ENCODE data around the gene PADI3. TPM values are rescaled to one million over a fixed set of nuclear protein-coding genes. Genes with fewer than 3 reads are reported as not detected.

PADI3 gene
- total and polyA plus RNA-seq, 2 experiments from 2014 or later, result 0.37 to 0.80 TPM

DNA sequence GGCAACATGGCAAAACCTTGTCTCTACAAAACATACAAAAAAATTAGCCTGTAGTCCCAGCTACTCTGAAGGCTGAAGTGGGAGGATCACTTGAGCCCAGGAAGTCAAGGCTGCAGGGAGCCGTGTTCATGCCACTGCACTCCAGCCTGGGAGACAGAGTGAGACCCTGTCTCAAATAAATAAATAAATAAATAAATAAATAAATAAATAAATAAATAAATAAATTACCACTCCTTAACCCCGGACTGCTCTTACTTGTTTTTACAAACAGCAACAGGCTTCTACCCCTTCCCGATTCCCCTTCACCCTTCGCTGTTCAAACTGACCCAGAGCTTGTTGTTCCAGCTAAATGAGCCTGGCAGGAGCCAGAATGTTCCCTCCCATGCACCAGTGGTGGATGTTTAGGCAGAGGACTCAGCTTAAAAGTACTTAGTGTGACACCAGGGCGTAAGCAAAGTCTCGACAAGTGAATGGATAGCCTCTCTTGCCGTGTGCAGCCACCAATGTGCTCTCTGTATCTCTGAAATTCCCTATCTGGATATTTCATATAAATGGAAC, 21.5 kb upstream of the PADI3 start:
- H3K27me3 ChIP-seq (ENCODE audit: insufficient read depth), result no peaks in the 10 kb centered on the region
- H3K4me2 ChIP-seq, result no peak overlapping the region
- Mint-ChIP-seq H3K4me1 (peaks cover 5% of the 10 kb centered on the region), H3K27me3 (ENCODE audit: insufficient read depth, low read depth, poor library complexity) (peaks cover 13% of the 10 kb centered on the region), H3K27ac (no peak overlapping the region), H3K9me3 (no peaks in the 10 kb centered on the region), H3K36me3 (ENCODE audit: low read depth) (no peaks in the 10 kb centered on the region), H3K4me3 (no peak overlapping the region)
- no peaks in the 10 kb centered on the region for H3K9me2 ChIP-seq (ENCODE audit: insufficient read depth)
- H2AFZ ChIP-seq, result no peak overlapping the region
- ATAC-seq (no peak), DNase-seq (ENCODE audit: low spot score) (no peak)
- H3K79me2 ChIP-seq (replicated peaks; ENCODE audit: insufficient read depth), result no peaks in the 10 kb centered on the region
- no peaks in the 10 kb centered on the region for H4K20me1 ChIP-seq (replicated peaks; ENCODE audit: insufficient read depth)
- H3F3A ChIP-seq (replicated peaks; ENCODE audit: low read depth), result no peaks in the 10 kb centered on the region
- 0 out of 2 replicates have a peak, but pooled peaks cover 6% of the 10 kb centered on the region for H3K4me1 ChIP-seq (ENCODE audit: insufficient read depth)
- H3K4me3 ChIP-seq, result no peak overlapping the region
- no peaks in the 10 kb centered on the region for H3K36me3 ChIP-seq (ENCODE audit: insufficient read depth)
- no peak overlapping the region for H3K27ac ChIP-seq (ENCODE audit: low read depth)
- no peak for TF ChIP-seq STAT1 (IDR thresholded peaks at IDR 0.05; ENCODE audit: unreplicated experiment)
- TF ChIP-seq, protein P1, sequence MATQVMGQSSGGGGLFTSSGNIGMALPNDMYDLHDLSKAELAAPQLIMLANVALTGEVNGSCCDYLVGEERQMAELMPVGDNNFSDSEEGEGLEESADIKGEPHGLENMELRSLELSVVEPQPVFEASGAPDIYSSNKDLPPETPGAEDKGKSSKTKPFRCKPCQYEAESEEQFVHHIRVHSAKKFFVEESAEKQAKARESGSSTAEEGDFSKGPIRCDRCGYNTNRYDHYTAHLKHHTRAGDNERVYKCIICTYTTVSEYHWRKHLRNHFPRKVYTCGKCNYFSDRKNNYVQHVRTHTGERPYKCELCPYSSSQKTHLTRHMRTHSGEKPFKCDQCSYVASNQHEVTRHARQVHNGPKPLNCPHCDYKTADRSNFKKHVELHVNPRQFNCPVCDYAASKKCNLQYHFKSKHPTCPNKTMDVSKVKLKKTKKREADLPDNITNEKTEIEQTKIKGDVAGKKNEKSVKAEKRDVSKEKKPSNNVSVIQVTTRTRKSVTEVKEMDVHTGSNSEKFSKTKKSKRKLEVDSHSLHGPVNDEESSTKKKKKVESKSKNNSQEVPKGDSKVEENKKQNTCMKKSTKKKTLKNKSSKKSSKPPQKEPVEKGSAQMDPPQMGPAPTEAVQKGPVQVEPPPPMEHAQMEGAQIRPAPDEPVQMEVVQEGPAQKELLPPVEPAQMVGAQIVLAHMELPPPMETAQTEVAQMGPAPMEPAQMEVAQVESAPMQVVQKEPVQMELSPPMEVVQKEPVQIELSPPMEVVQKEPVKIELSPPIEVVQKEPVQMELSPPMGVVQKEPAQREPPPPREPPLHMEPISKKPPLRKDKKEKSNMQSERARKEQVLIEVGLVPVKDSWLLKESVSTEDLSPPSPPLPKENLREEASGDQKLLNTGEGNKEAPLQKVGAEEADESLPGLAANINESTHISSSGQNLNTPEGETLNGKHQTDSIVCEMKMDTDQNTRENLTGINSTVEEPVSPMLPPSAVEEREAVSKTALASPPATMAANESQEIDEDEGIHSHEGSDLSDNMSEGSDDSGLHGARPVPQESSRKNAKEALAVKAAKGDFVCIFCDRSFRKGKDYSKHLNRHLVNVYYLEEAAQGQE (IDR thresholded peaks at IDR 0.05; ENCODE audit: unreplicated experiment), result no peak
- TF ChIP-seq POLR2AphosphoS5 (IDR thresholded peaks at IDR 0.05; ENCODE audit: low read depth), result no peak
- no peak for TF ChIP-seq NANOG (IDR thresholded peaks at IDR 0.05; ENCODE audit: borderline replicate concordance)
- TF ChIP-seq EZH2 (IDR thresholded peaks at IDR 0.05; ENCODE audit: low read depth, unreplicated experiment), result no peak

DNA sequence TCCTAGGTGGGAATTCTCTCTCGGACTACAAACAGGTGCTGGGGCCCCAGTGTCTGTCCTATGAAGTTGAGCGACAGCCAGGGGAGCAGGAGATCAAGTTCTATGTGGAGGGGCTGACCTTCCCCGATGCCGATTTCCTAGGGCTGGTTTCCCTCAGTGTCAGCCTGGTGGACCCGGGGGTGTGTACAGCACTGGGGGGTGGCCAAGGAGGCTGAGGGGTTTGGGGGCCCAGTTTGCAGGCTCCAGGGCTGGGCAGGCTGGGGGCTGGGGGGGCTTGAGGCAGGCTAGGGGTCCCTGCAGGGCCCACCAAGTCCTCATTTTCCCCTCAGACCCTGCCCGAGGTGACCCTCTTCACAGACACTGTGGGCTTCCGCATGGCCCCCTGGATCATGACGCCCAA, 20.3 kb upstream of the PADI3 start:
- H3K79me2 ChIP-seq (replicated peaks; ENCODE audit: insufficient read depth), result no peaks in the 10 kb centered on the region
- H3F3A ChIP-seq (replicated peaks; ENCODE audit: low read depth), result no peaks in the 10 kb centered on the region
- no peaks in the 10 kb centered on the region for H3K36me3 ChIP-seq (ENCODE audit: insufficient read depth)
- no peak overlapping the region for H3K27ac ChIP-seq (ENCODE audit: low read depth)
- Mint-ChIP-seq H3K36me3 (ENCODE audit: low read depth) (no peaks in the 10 kb centered on the region), H3K9me3 (no peaks in the 10 kb centered on the region), H3K27me3 (ENCODE audit: insufficient read depth, low read depth, poor library complexity) (peaks cover 13% of the 10 kb centered on the region), H3K4me3 (no peak overlapping the region), H3K4me1 (peaks cover 5% of the 10 kb centered on the region), H3K27ac (no peak overlapping the region)
- DNase-seq (ENCODE audit: low spot score) (no peak), ATAC-seq (no peak)
- no peak overlapping the region for H2AFZ ChIP-seq
- no peak overlapping the region for H3K4me2 ChIP-seq
- no peak overlapping the region for H3K4me3 ChIP-seq
- no peaks in the 10 kb centered on the region for H4K20me1 ChIP-seq (replicated peaks; ENCODE audit: insufficient read depth)
- no peaks in the 10 kb centered on the region for H3K27me3 ChIP-seq (ENCODE audit: insufficient read depth)
- no peaks in the 10 kb centered on the region for H3K9me2 ChIP-seq (ENCODE audit: insufficient read depth)
- 0 out of 2 replicates have a peak, but pooled peaks cover 6% of the 10 kb centered on the region for H3K4me1 ChIP-seq (ENCODE audit: insufficient read depth)
- no peak for TF ChIP-seq ZNF114 (CRISPR knock-in tag; IDR thresholded peaks at IDR 0.05)
- no peak for TF ChIP-seq JUNB (IDR thresholded peaks at IDR 0.05; ENCODE audit: unreplicated experiment)

DNA sequence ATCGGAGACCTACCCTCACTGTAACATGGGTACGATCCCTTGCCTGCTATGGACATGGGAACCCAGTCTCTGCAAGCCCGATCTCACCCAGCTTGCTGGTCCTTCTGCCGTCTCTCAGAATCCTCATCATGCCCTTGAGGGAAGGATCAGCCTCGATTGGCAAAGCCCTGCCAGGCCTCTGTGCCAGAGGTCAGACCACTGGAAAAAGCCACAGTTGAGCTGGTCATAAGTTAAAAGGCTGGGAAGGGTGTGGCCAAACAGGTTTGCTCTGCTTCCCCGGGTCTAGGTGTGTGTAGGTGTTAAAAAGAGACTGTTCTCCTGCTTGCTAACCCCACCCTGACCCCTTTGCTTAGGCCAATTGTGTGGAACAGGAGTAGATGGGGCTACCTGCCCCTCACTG, 19.5 kb upstream of the PADI3 start:
- ATAC-seq (no peak), DNase-seq (ENCODE audit: low spot score) (no peak)
- Mint-ChIP-seq H3K4me1 (peaks cover 5% of the 10 kb centered on the region), H3K9me3 (no peaks in the 10 kb centered on the region), H3K36me3 (ENCODE audit: low read depth) (no peaks in the 10 kb centered on the region), H3K27ac (no peak overlapping the region), H3K27me3 (ENCODE audit: insufficient read depth, low read depth, poor library complexity) (peaks cover 13% of the 10 kb centered on the region), H3K4me3 (no peak overlapping the region)
- Histone ChIP-seq H3K4me1 (ENCODE audit: insufficient read depth) (0 out of 2 replicates have a peak, but pooled peaks cover 6% of the 10 kb centered on the region), H3K4me3 (no peak overlapping the region), H2AFZ (no peak overlapping the region), H3K79me2 (replicated peaks; ENCODE audit: insufficient read depth) (no peaks in the 10 kb centered on the region), H3F3A (replicated peaks; ENCODE audit: low read depth) (no peaks in the 10 kb centered on the region), H4K20me1 (replicated peaks; ENCODE audit: insufficient read depth) (no peaks in the 10 kb centered on the region), H3K27ac (ENCODE audit: low read depth) (no peak overlapping the region), H3K9me2 (ENCODE audit: insufficient read depth) (no peaks in the 10 kb centered on the region), H3K27me3 (ENCODE audit: insufficient read depth) (no peaks in the 10 kb centered on the region), H3K4me2 (no peak overlapping the region), H3K36me3 (ENCODE audit: insufficient read depth) (no peaks in the 10 kb centered on the region)
- TF ChIP-seq POLR2AphosphoS5 (IDR thresholded peaks at IDR 0.05; ENCODE audit: low read depth), result no peak
- TF ChIP-seq, protein P2, sequence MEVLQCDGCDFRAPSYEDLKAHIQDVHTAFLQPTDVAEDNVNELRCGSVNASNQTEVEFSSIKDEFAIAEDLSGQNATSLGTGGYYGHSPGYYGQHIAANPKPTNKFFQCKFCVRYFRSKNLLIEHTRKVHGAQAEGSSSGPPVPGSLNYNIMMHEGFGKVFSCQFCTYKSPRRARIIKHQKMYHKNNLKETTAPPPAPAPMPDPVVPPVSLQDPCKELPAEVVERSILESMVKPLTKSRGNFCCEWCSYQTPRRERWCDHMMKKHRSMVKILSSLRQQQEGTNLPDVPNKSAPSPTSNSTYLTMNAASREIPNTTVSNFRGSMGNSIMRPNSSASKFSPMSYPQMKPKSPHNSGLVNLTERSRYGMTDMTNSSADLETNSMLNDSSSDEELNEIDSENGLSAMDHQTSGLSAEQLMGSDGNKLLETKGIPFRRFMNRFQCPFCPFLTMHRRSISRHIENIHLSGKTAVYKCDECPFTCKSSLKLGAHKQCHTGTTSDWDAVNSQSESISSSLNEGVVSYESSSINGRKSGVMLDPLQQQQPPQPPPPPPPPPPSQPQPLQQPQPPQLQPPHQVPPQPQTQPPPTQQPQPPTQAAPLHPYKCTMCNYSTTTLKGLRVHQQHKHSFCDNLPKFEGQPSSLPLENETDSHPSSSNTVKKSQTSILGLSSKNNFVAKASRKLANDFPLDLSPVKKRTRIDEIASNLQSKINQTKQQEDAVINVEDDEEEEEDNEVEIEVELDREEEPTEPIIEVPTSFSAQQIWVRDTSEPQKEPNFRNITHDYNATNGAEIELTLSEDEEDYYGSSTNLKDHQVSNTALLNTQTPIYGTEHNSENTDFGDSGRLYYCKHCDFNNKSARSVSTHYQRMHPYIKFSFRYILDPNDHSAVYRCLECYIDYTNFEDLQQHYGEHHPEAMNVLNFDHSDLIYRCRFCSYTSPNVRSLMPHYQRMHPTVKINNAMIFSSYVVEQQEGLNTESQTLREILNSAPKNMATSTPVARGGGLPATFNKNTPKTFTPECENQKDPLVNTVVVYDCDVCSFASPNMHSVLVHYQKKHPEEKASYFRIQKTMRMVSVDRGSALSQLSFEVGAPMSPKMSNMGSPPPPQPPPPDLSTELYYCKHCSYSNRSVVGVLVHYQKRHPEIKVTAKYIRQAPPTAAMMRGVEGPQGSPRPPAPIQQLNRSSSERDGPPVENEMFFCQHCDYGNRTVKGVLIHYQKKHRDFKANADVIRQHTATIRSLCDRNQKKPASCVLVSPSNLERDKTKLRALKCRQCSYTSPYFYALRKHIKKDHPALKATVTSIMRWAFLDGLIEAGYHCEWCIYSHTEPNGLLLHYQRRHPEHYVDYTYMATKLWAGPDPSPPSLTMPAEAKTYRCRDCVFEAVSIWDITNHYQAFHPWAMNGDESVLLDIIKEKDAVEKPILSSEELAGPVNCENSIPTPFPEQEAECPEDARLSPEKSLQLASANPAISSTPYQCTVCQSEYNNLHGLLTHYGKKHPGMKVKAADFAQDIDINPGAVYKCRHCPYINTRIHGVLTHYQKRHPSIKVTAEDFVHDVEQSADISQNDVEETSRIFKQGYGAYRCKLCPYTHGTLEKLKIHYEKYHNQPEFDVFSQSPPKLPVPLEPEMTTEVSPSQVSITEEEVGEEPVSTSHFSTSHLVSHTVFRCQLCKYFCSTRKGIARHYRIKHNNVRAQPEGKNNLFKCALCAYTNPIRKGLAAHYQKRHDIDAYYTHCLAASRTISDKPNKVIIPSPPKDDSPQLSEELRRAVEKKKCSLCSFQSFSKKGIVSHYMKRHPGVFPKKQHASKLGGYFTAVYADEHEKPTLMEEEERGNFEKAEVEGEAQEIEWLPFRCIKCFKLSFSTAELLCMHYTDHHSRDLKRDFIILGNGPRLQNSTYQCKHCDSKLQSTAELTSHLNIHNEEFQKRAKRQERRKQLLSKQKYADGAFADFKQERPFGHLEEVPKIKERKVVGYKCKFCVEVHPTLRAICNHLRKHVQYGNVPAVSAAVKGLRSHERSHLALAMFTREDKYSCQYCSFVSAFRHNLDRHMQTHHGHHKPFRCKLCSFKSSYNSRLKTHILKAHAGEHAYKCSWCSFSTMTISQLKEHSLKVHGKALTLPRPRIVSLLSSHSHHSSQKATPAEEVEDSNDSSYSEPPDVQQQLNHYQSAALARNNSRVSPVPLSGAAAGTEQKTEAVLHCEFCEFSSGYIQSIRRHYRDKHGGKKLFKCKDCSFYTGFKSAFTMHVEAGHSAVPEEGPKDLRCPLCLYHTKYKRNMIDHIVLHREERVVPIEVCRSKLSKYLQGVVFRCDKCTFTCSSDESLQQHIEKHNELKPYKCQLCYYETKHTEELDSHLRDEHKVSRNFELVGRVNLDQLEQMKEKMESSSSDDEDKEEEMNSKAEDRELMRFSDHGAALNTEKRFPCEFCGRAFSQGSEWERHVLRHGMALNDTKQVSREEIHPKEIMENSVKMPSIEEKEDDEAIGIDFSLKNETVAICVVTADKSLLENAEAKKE (CRISPR knock-in tag; IDR thresholded peaks at IDR 0.05), result no peak

Data from GM23338 (cell line).